Activated B cell treated with CpG ODN at 0.5 μM for 24 hours (primary cell): Measurements from ENCODE around the gene SRGN. TPM values are rescaled to one million over a fixed set of nuclear protein-coding genes. Genes with fewer than 3 reads are reported as not detected.

Source experiments
- ATAC-seq: fragments of 200-7000 bp; cut with Tn5 transposase; one replicate; pipeline ENCODE4 v1.10.0; 2021; ENCODE audit warnings: low read depth, mild to moderate bottlenecking, moderate library complexity
- CTCF ChIA-PET: fragments of 350-600 bp; sonication (Branson Sonifier 250); formaldehyde crosslinking; loops from one replicate; lab custom pipeline; 2021; ENCODE audit warnings: antibody characterized with exemption; lab: Charles Lee
- POLR2A ChIA-PET: fragments of 350-600 bp; sonication (Branson Sonifier 250); formaldehyde crosslinking; loops from one replicate; lab custom pipeline; 2021; ENCODE audit warnings: antibody characterized with exemption; lab: Charles Lee
- DNase-seq: peaks from one replicate; pipeline ENCODE4 v3.0.0; 2022
- H3K27ac Mint-ChIP-seq: one replicate; pipeline ENCODE4 v1.8.0; 2020; ENCODE audit warnings: mixed read lengths
- H3K27me3 Mint-ChIP-seq: one replicate; pipeline ENCODE4 v1.8.0; 2021; ENCODE audit warnings: mixed read lengths
- H3K36me3 Mint-ChIP-seq: one replicate; pipeline ENCODE4 v1.8.0; 2021; ENCODE audit warnings: low read depth, mixed read lengths
- H3K4me1 Mint-ChIP-seq: one replicate; pipeline ENCODE4 v1.8.0; 2021; ENCODE audit warnings: mixed read lengths
- H3K4me3 Mint-ChIP-seq: one replicate; pipeline ENCODE4 v1.8.0; 2020; ENCODE audit warnings: mild to moderate bottlenecking, mixed read lengths
- H3K9me3 Mint-ChIP-seq: one replicate; pipeline ENCODE4 v1.8.0; 2020; ENCODE audit warnings: mixed read lengths
- intact Hi-C: fragments of 100-400 bp; cut with micrococcal nuclease; formaldehyde crosslinking; loops from one replicate; pipeline ENCODE4 v1.15.1; 2024
- total RNA-seq: library from RNA; stranded (reverse); gene quantifications from 2 replicates; pipeline ENCODE4 v1.2.3, GENCODE V29; 2022
- TF ChIP-seq, protein P1 (sequence below): fragments of 200-600 bp; IDR thresholded peaks from one replicate; pipeline ENCODE4 v1.8.0; 2022; ENCODE audit warnings: antibody characterized with exemption, mild to moderate bottlenecking

The SRGN gene
- total RNA-seq, 1 donor from 2014 or later: 91.4 TPM

DNA sequence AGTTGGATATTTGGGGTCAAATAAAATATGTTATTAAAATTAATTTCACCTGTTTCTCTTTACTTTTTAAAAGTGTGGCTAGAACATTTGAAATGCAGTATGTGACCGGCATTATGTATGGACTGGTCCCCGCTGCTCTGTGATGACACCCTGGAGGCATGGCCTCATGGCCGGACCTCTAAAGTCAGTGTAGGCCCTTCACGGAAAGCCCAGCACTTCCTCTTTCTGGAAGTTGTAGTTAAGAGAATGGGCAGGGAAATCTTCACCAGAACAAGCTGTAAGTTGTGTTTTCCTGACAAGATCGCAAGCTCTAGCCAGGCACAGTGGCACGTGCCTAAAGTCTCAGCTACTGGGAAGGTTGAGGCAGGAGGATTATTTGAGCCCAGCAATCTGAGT is 38.3 kb upstream of the SRGN start:
- H3K27me3 Mint-ChIP-seq: no peaks in the 10 kb centered on the region
- H3K36me3 Mint-ChIP-seq: no peaks in the 10 kb centered on the region
- no peak overlapping the region for H3K4me3 Mint-ChIP-seq
- ATAC-seq: no peak
- intact Hi-C loops: no loop called here
- H3K27ac Mint-ChIP-seq: no peak overlapping the region
- ChIA-PET CTCF (no interaction called here), POLR2A (no interaction called here)
- no peaks in the 10 kb centered on the region for H3K9me3 Mint-ChIP-seq
- TF ChIP-seq, protein P1, sequence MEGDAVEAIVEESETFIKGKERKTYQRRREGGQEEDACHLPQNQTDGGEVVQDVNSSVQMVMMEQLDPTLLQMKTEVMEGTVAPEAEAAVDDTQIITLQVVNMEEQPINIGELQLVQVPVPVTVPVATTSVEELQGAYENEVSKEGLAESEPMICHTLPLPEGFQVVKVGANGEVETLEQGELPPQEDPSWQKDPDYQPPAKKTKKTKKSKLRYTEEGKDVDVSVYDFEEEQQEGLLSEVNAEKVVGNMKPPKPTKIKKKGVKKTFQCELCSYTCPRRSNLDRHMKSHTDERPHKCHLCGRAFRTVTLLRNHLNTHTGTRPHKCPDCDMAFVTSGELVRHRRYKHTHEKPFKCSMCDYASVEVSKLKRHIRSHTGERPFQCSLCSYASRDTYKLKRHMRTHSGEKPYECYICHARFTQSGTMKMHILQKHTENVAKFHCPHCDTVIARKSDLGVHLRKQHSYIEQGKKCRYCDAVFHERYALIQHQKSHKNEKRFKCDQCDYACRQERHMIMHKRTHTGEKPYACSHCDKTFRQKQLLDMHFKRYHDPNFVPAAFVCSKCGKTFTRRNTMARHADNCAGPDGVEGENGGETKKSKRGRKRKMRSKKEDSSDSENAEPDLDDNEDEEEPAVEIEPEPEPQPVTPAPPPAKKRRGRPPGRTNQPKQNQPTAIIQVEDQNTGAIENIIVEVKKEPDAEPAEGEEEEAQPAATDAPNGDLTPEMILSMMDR: no peak
- peaks cover 33% of the 10 kb centered on the region for H3K4me1 Mint-ChIP-seq
- DNase-seq: no peak

DNA sequence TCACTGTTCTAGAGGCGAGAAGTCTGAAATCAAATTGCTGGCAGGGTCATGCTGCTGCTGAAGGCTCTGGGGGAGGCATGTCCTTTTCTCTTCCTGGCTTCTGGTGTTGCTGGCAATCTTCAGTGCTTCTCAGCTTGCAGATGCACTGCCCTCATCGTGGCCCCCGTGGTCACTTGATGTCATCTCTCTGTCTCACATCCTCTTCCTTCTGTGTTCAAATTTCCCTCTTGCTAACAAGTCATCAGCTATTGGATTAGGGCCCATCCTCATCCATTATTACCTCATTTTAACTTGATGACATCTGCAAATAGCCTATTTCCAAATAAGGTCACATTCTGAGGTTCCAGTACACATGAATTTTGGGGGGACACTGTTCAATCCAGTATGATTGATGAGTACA is 36.6 kb upstream of the SRGN start:
- CTCF ChIA-PET: no interaction called here
- H3K4me1 Mint-ChIP-seq: peaks cover 27% of the 10 kb centered on the region
- no peaks in the 10 kb centered on the region for H3K9me3 Mint-ChIP-seq
- ATAC-seq (peak; percentile 65), DNase-seq (no peak)
- TF ChIP-seq, protein P1: no peak
- H3K4me3 Mint-ChIP-seq: no peak overlapping the region
- intact Hi-C loops: no loop called here
- POLR2A ChIA-PET: interaction anchor here (1.1 to 1.3 kb wide), 2 partner anchors 15 to 36 kb away, joined by 3 to 5 read pairs; partner anchors contain the start of gene SRGN
- no peaks in the 10 kb centered on the region for H3K27me3 Mint-ChIP-seq
- no peak overlapping the region for H3K27ac Mint-ChIP-seq
- no peaks in the 10 kb centered on the region for H3K36me3 Mint-ChIP-seq

DNA sequence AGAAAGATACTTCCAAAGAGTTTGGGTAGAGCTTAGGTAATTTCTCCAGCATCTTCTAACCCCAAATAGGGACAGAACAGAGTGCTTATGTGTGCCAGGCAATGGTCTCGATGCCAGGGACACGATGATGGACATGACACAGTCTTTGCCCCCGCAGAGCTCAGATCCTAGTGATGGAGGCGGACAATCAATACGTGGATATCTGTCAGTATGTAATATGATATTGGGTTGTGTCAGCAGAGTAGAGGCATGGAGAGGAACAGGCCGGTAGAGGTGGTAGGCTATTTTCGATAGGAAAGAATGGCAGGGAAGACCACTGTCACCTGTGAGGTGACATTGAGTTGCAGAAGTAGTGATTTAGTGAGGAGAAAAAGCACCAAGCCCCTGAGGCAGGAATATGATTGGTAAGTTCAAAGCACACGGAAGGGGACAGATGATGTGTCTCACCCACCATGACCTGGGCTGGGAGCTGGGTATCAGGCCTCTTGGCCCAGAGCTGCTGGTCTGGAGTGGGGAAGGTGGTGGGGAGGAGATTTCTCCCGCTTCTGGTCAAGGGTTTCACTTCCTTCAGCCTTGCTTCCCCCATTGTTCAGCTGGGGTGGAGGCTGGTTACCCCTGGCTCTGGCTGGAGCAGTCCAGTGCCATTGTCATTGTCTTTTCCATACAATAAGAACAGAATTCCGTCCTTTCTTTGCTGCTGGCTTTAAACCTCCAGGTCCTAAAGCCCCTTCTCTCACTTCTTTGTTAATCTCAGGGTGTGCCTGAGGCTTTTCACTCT is 36.0 kb upstream of the SRGN start:
- DNase-seq: no peak
- TF ChIP-seq, protein P1: no peak
- Mint-ChIP-seq H3K36me3 (no peaks in the 10 kb centered on the region), H3K4me1 (peaks cover 27% of the 10 kb centered on the region), H3K27me3 (no peaks in the 10 kb centered on the region), H3K27ac (no peak overlapping the region), H3K4me3 (no peak overlapping the region), H3K9me3 (no peaks in the 10 kb centered on the region)
- intact Hi-C loops: no loop called here
- ChIA-PET CTCF (no interaction called here), POLR2A (interaction anchor here (1.1 to 1.3 kb wide), 2 partner anchors 14 to 36 kb away, joined by 3 to 5 read pairs; partner anchors contain the start of gene SRGN)
- no peak for ATAC-seq

DNA sequence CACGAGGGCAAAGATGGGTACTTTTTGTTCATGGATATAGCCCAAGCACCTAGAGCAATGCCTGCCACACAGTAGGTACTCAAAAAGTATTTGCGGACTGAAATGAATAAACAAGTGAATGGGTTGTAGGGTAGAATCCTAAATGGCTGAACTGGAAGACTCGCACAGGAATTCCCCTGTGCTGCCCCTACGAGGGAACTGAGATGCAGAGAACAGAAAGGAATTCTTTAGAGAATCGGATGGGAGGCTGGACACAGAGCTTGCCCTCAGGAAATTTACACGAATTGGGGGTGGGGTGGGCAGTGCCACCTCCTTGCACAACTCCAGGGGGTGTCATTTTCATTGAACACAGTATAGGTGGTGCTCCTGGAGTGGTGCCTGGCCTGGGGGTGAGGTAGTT is 35.2 kb upstream of the SRGN start:
- intact Hi-C loops: no loop called here
- ChIA-PET POLR2A (no interaction called here), CTCF (no interaction called here)
- peaks cover 33% of the 10 kb centered on the region for H3K4me1 Mint-ChIP-seq
- no peak overlapping the region for H3K27ac Mint-ChIP-seq
- no peaks in the 10 kb centered on the region for H3K27me3 Mint-ChIP-seq
- TF ChIP-seq, protein P1: no peak
- no peak for ATAC-seq
- DNase-seq: no peak
- H3K4me3 Mint-ChIP-seq: no peak overlapping the region
- no peaks in the 10 kb centered on the region for H3K36me3 Mint-ChIP-seq
- no peaks in the 10 kb centered on the region for H3K9me3 Mint-ChIP-seq

DNA sequence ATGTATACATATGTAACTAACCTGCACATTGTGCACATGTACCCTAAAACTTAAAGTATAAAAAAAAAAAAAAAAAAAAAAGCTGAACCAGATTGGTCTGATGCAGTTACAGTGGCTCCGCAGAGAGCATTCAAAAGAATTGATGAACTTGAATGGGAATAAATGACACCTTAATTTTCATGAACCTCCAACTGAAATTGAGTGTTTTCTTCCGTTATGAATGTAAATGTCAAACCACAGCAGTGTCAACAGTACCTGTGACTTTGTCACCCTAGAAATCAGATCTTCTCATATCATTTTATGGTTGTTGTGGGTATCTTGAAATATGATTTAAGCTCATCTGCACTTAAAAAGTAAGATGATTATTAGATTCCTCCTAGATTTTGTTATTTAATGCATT is 32.7 kb upstream of the SRGN start:
- H3K9me3 Mint-ChIP-seq: no peaks in the 10 kb centered on the region

More for the DNA sequence above, 32.7 kb upstream of the SRGN start:
- Mint-ChIP-seq H3K36me3 (no peaks in the 10 kb centered on the region), H3K27me3 (no peaks in the 10 kb centered on the region), H3K27ac (no peak overlapping the region), H3K4me3 (no peak overlapping the region), H3K4me1 (peaks cover 28% of the 10 kb centered on the region)
- CTCF ChIA-PET: no interaction called here
- no peak for ATAC-seq
- no peak for DNase-seq
- TF ChIP-seq, protein P1: no peak
- intact Hi-C loops: no loop called here
- POLR2A ChIA-PET: interaction anchor here (0.6 to 0.8 kb wide), 2 partner anchors 17 to 286 kb away, joined by 5 to 12 read pairs; no protein-coding TSS in a partner anchor
